CD4-positive, alpha-beta T cell (primary cell): ENCODE data around the gene DIS3L2. TPM values are rescaled to one million over a fixed set of nuclear protein-coding genes. Genes with fewer than 3 reads are reported as not detected.

Source experiments
- ATAC-seq: fragments of 200-7000 bp; cut with Tn5 transposase; one replicate; pipeline ENCODE4 v1.10.0; 2022; ENCODE audit warnings: mild to moderate bottlenecking; ENCODE audit not compliant: poor library complexity
- CTCF ChIA-PET: fragments of 350-600 bp; sonication (Branson Sonifier 250); formaldehyde crosslinking; loops from one replicate; lab custom pipeline; 2021; ENCODE audit warnings: antibody characterized with exemption, inconsistent platforms; lab: Charles Lee
- POLR2A ChIA-PET: fragments of 350-600 bp; sonication (Branson Sonifier 250); formaldehyde crosslinking; loops from one replicate; lab custom pipeline; 2021; ENCODE audit warnings: antibody characterized with exemption, inconsistent platforms; lab: Charles Lee
- DNase-seq, 14 experiments: peaks; one replicate each; pipeline ENCODE4 v3.0.0-alpha.2; 2013 to 2020; ENCODE audit warnings: mixed read lengths in 2 of 14
- H3K27ac ChIP-seq, 2 donors: one replicate each; pipeline versions ENCODE4 v1.5.1 to v1.7.0; 2013; ENCODE audit warnings: low read length in 2 of 2, low read depth in 1 of 2, mild to moderate bottlenecking in 1 of 2
- H3K27me3 ChIP-seq, 2 experiments: 1 replicate in 1 of 2; 2 replicates in 1 of 2; pipeline versions ENCODE4 v1.6.1 to v1.7.0; 2013; ENCODE audit warnings: low read length in 2 of 2, control low read depth in 1 of 2, mild to moderate bottlenecking in 1 of 2, moderate library complexity in 1 of 2; ENCODE audit not compliant: insufficient read depth in 2 of 2, control insufficient read depth in 1 of 2
- H3K36me3 ChIP-seq: one replicate; pipeline ENCODE4 v1.6.1; 2013; ENCODE audit warnings: low read length, control low read depth; ENCODE audit not compliant: insufficient read depth
- H3K4me1 ChIP-seq: one replicate; pipeline ENCODE4 v1.6.1; 2013; ENCODE audit warnings: low read length, control low read depth; ENCODE audit not compliant: insufficient read depth
- H3K4me3 ChIP-seq: one replicate; pipeline ENCODE4 v1.5.1; 2013; ENCODE audit warnings: mild to moderate bottlenecking, low read length, moderate library complexity
- H3K9me3 ChIP-seq, 2 experiments: 1 replicate in 1 of 2; 2 replicates in 1 of 2; pipeline versions ENCODE4 v1.6.1 to v1.7.0; 2013; ENCODE audit warnings: low read length in 2 of 2, mild to moderate bottlenecking in 2 of 2, control low read depth in 1 of 2, moderate library complexity in 1 of 2; ENCODE audit not compliant: control insufficient read depth in 1 of 2, insufficient read depth in 1 of 2
- H3K27ac Mint-ChIP-seq: one replicate; pipeline ENCODE4 v1.8.0; 2020; ENCODE audit warnings: mixed read lengths
- H3K27me3 Mint-ChIP-seq: one replicate; pipeline ENCODE4 v1.8.0; 2021; ENCODE audit warnings: mixed read lengths
- H3K36me3 Mint-ChIP-seq: one replicate; pipeline ENCODE4 v1.8.0; 2021; ENCODE audit warnings: low read depth, mixed read lengths
- H3K4me1 Mint-ChIP-seq: one replicate; pipeline ENCODE4 v1.8.0; 2021; ENCODE audit warnings: low read depth, mixed read lengths
- H3K4me3 Mint-ChIP-seq: one replicate; pipeline ENCODE4 v1.8.0; 2020; ENCODE audit warnings: mild to moderate bottlenecking, mixed read lengths
- H3K9me3 Mint-ChIP-seq: one replicate; pipeline ENCODE4 v1.8.0; 2020; ENCODE audit warnings: mixed read lengths
- intact Hi-C, 2 experiments: fragments of 100-400 bp; cut with DNase I in 1 of 2; cut with micrococcal nuclease in 1 of 2; formaldehyde crosslinking; loops; one replicate each; pipeline versions ENCODE4 v1.15.1 to v1.9.0; 2023 to 2025; cut with DNase I, micrococcal nuclease
- total RNA-seq, 174 experiments: library from RNA in 2 of 174; stranded (reverse) in 2 of 174; gene quantifications; one replicate each; pipeline ENCODE4 v1.2.3 and lab custom pipeline; 2021 to 2026
- TF ChIP-seq, protein P1 (sequence below): fragments of 200-600 bp; IDR thresholded peaks from one replicate; pipeline ENCODE4 v1.8.0; 2022; ENCODE audit warnings: antibody characterized with exemption, mild to moderate bottlenecking

DIS3L2 gene
- total RNA-seq, 2 experiments from 2014 or later: 59.8 to 62.9 TPM

DNA sequence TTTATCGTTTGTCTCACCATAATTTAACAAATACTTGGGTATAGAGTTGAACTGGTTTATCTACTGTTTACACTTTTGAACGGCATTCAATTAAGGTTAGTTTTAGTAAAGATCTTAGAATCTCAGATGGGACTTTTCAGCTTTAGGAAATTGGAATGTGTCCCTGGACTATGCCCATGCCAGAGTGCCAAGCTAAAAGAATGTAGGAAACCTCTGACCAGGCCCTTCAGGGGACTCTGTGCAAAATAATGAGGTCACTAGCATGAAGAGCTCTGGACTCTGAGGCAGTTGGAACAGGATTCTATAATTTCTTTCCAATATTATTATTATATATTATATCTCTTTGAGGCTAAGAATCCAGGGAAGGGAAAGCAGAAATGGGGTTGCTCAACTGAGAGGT, 13.5 kb downstream of the DIS3L2 start:
- Mint-ChIP-seq H3K4me3 (no peak overlapping the region), H3K27ac (no peak overlapping the region), H3K4me1 (peaks cover 19% of the 10 kb centered on the region), H3K36me3 (peaks cover 12% of the 10 kb centered on the region), H3K9me3 (no peaks in the 10 kb centered on the region), H3K27me3 (no peaks in the 10 kb centered on the region)
- peaks cover 4% of the 10 kb centered on the region for H3K36me3 ChIP-seq
- H3K27ac ChIP-seq: no peak overlapping the region
- peaks cover 2% of the 10 kb centered on the region for H3K4me1 ChIP-seq
- no peak overlapping the region for H3K4me3 ChIP-seq
- POLR2A ChIA-PET: no interaction called here
- H3K27me3 ChIP-seq: no peaks in the 10 kb centered on the region
- no peaks in the 10 kb centered on the region for H3K9me3 ChIP-seq
- DNase-seq (no peak), ATAC-seq (no peak)
- CTCF ChIA-PET: no interaction called here
- TF ChIP-seq, protein P1, sequence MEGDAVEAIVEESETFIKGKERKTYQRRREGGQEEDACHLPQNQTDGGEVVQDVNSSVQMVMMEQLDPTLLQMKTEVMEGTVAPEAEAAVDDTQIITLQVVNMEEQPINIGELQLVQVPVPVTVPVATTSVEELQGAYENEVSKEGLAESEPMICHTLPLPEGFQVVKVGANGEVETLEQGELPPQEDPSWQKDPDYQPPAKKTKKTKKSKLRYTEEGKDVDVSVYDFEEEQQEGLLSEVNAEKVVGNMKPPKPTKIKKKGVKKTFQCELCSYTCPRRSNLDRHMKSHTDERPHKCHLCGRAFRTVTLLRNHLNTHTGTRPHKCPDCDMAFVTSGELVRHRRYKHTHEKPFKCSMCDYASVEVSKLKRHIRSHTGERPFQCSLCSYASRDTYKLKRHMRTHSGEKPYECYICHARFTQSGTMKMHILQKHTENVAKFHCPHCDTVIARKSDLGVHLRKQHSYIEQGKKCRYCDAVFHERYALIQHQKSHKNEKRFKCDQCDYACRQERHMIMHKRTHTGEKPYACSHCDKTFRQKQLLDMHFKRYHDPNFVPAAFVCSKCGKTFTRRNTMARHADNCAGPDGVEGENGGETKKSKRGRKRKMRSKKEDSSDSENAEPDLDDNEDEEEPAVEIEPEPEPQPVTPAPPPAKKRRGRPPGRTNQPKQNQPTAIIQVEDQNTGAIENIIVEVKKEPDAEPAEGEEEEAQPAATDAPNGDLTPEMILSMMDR: no peak
- intact Hi-C loops: no loop called here

DNA sequence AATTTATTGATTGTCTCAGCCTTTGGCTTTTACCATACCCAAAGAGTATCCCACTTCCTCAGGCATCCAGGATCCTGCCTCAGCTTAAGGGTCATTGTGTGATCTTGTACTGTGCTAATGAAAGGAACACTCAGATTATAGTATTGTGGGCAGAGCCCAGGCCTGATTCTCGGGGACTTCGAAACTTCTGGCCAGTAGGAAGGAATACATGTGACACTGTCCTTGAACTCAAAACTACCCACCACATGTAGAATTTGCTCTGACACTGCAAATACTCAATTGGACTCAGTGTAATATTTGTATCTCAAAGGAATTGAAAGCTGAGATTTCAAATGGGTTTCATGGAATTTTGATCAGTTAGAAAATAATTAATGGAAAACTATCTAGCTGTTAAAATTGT, 15.9 kb downstream of the DIS3L2 start:
- H3K4me3 Mint-ChIP-seq: no peak overlapping the region
- H3K9me3 Mint-ChIP-seq: no peaks in the 10 kb centered on the region
- H3K4me3 ChIP-seq: no peak overlapping the region
- H3K27me3 Mint-ChIP-seq: no peaks in the 10 kb centered on the region
- ATAC-seq: no peak
- no peak for DNase-seq
- H3K27ac ChIP-seq: no peak overlapping the region
- H3K36me3 Mint-ChIP-seq: peaks cover 12% of the 10 kb centered on the region
- no peaks in the 10 kb centered on the region for H3K4me1 ChIP-seq
- H3K27me3 ChIP-seq: no peaks in the 10 kb centered on the region
- peaks cover 4% of the 10 kb centered on the region for H3K36me3 ChIP-seq
- intact Hi-C loops: no loop called here
- H3K9me3 ChIP-seq: no peaks in the 10 kb centered on the region
- ChIA-PET POLR2A (no interaction called here), CTCF (no interaction called here)
- H3K4me1 Mint-ChIP-seq: peaks cover 22% of the 10 kb centered on the region
- TF ChIP-seq, protein P1: no peak
- no peak overlapping the region for H3K27ac Mint-ChIP-seq

DNA sequence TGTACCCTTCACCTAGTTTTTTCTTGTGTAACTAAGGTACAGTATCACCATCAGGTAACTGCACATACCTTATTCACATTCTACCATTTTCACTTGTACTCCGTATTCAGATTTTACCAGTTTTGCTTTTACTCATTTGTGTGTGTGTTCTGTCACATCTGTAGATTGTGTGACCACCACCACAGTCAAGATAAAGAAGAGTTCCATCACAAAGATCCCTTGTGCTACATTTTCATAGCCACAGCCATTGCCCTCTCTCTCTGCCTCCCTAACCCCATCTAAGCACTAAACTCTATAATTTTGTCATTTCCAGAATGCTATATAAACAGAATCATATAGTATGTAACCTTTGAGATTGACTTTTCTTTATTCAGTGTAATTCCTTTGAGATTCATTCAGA, 23.5 kb downstream of the DIS3L2 start:
- Mint-ChIP-seq H3K9me3 (no peaks in the 10 kb centered on the region), H3K27ac (no peak overlapping the region), H3K4me3 (no peak overlapping the region), H3K36me3 (peaks cover 18% of the 10 kb centered on the region), H3K4me1 (peaks cover 50% of the 10 kb centered on the region), H3K27me3 (no peaks in the 10 kb centered on the region)
- Histone ChIP-seq H3K36me3 (no peaks in the 10 kb centered on the region), H3K4me3 (no peak overlapping the region), H3K27me3 (no peaks in the 10 kb centered on the region), H3K9me3 (no peaks in the 10 kb centered on the region), H3K27ac (no peak overlapping the region), H3K4me1 (no peaks in the 10 kb centered on the region)
- ATAC-seq (no peak), DNase-seq (no peak)
- TF ChIP-seq, protein P1: no peak
- intact Hi-C loops: no loop called here
- CTCF ChIA-PET: no interaction called here
- POLR2A ChIA-PET: no interaction called here
